Neuronal stem cell (in vitro differentiated cells): ENCODE measurements around the gene HSPB8.

Experiments
- DNase-seq: peaks from one replicate; pipeline ENCODE4 v3.0.0-alpha.2; 2013; ENCODE audit warnings: low spot score
- H2AFZ ChIP-seq: one replicate; pipeline ENCODE4 v1.6.1; 2013; ENCODE audit warnings: mild to moderate bottlenecking, low read length, inconsistent platforms
- H2AK5ac ChIP-seq: 2 replicates; pipeline ENCODE4 v1.6.1; 2013; ENCODE audit warnings: low read depth, mild to moderate bottlenecking, inconsistent platforms, low read length, moderate library complexity, mixed read lengths
- H2BK120ac ChIP-seq: 2 replicates; pipeline ENCODE4 v1.6.1; 2013; ENCODE audit warnings: low read depth, mild to moderate bottlenecking, inconsistent platforms, low read length, moderate library complexity, mixed read lengths
- H2BK12ac ChIP-seq: one replicate; pipeline ENCODE4 v1.6.1; 2013; ENCODE audit warnings: low read length, inconsistent platforms
- H2BK15ac ChIP-seq: 2 replicates; pipeline ENCODE4 v1.6.1; 2013; ENCODE audit warnings: mild to moderate bottlenecking, low read length, inconsistent platforms, mixed read lengths
- H2BK5ac ChIP-seq: one replicate; pipeline ENCODE4 v1.6.1; 2013; ENCODE audit warnings: inconsistent platforms, mild to moderate bottlenecking, low read length, moderate library complexity
- H3K14ac ChIP-seq: one replicate; pipeline ENCODE4 v1.6.1; 2013; ENCODE audit warnings: low read length, inconsistent platforms
- H3K18ac ChIP-seq: 2 replicates; pipeline ENCODE4 v1.6.1; 2013; ENCODE audit warnings: low read length, inconsistent platforms
- H3K23ac ChIP-seq: 2 replicates; pipeline ENCODE4 v1.6.1; 2013; ENCODE audit warnings: low read depth, mild to moderate bottlenecking, mixed read lengths, low read length, inconsistent platforms; ENCODE audit not compliant: poor library complexity
- H3K27ac ChIP-seq: replicated peaks from 3 replicates; pipeline ENCODE4 v1.5.1; 2013; ENCODE audit warnings: low read length, inconsistent platforms
- H3K27me3 ChIP-seq, 3 experiments: 2 replicates each; pipeline ENCODE4 v1.6.1; 2013; ENCODE audit warnings: low read length in 3 of 3, mild to moderate bottlenecking in 2 of 3, inconsistent platforms in 1 of 3, low read depth in 1 of 3, mixed read lengths in 1 of 3, moderate library complexity in 1 of 3; ENCODE audit not compliant: control insufficient read depth in 3 of 3, insufficient read depth in 3 of 3
- H3K36me3 ChIP-seq, 2 donors: replicated peaks in 1 of 2; 2 replicates each; pipeline ENCODE4 v1.6.1; 2013; ENCODE audit warnings: low read length in 2 of 2; ENCODE audit not compliant: control insufficient read depth in 2 of 2, insufficient read depth in 2 of 2
- H3K4ac ChIP-seq: 2 replicates; pipeline ENCODE4 v1.6.1; 2013; ENCODE audit warnings: inconsistent platforms, mild to moderate bottlenecking, low read length, moderate library complexity
- H3K4me1 ChIP-seq, 2 donors: 1 replicate in 1 of 2; 2 replicates in 1 of 2; pipeline ENCODE4 v1.6.1; 2013; ENCODE audit warnings: low read length in 2 of 2, low read depth in 1 of 2; ENCODE audit not compliant: control insufficient read depth in 2 of 2, insufficient read depth in 1 of 2
- H3K4me2 ChIP-seq: one replicate; pipeline ENCODE4 v1.6.1; 2013; ENCODE audit warnings: mild to moderate bottlenecking, low read length, inconsistent platforms; ENCODE audit not compliant: insufficient read depth, poor library complexity, severe bottlenecking
- H3K4me3 ChIP-seq, 2 donors: 2 replicates each; pipeline ENCODE4 v1.5.1; 2013; ENCODE audit warnings: low read length in 2 of 2, mild to moderate bottlenecking in 2 of 2, inconsistent platforms in 1 of 2, moderate library complexity in 1 of 2
- H3K79me1 ChIP-seq: one replicate; pipeline ENCODE4 v1.6.1; 2013; ENCODE audit warnings: low read depth, mild to moderate bottlenecking, inconsistent platforms, low read length, moderate library complexity
- H3K9ac ChIP-seq: one replicate; pipeline ENCODE4 v1.6.1; 2013; ENCODE audit warnings: mild to moderate bottlenecking, low read depth, low read length, inconsistent platforms; ENCODE audit not compliant: poor library complexity
- H3K9me3 ChIP-seq, 2 donors: replicated peaks in 1 of 2; 2 replicates each; pipeline versions ENCODE3 to v1.6.1; 2013; ENCODE audit warnings: low read length in 2 of 2, mild to moderate bottlenecking in 2 of 2, inconsistent platforms in 1 of 2, low read depth in 1 of 2, mixed read lengths in 1 of 2, moderate library complexity in 1 of 2; ENCODE audit not compliant: control insufficient read depth in 2 of 2, insufficient read depth in 1 of 2
- H4K8ac ChIP-seq: one replicate; pipeline ENCODE4 v1.6.1; 2013; ENCODE audit warnings: low read depth, mild to moderate bottlenecking, inconsistent platforms, low read length, moderate library complexity
- H4K91ac ChIP-seq: one replicate; pipeline ENCODE4 v1.6.1; 2013; ENCODE audit warnings: low read length, low read depth, mild to moderate bottlenecking, inconsistent platforms; ENCODE audit not compliant: poor library complexity
- WGBS, 2 donors: extraction: QIAGEN DNeasy Blood & Tissue Kit; methylation state at CpG; one replicate each; pipeline ENCODE4 v1.1.7; 2013; ENCODE audit warnings: missing lambda C conversion rate in 2 of 2, mixed read lengths in 1 of 2; ENCODE audit not compliant: insufficient read length in 2 of 2, insufficient replicate concordance in 1 of 2; ENCODE audit errors: extremely low coverage in 2 of 2; 5-methylcytosine and 5-hydroxymethylcytosine counted together

The HSPB8 gene

GRCh38 chr12:119147847-119148448 is 30.8 kb upstream of the HSPB8 start:
- no peak overlapping the region for H2AFZ ChIP-seq
- no peak overlapping the region for H2BK5ac ChIP-seq
- peaks cover 0 to 4% of the 10 kb centered on the region in 2 donors for H3K4me1 ChIP-seq
- no peak overlapping the region for H4K91ac ChIP-seq
- no peak overlapping the region for H3K4me2 ChIP-seq
- no peak overlapping the region for H3K18ac ChIP-seq
- no peaks in the 10 kb centered on the region for H3K79me1 ChIP-seq
- no peak overlapping the region for H3K9ac ChIP-seq
- H4K8ac ChIP-seq = no peak overlapping the region
- peaks cover 0 to 5% of the 10 kb centered on the region in 2 donors for H3K9me3 ChIP-seq
- no peaks in the 10 kb centered on the region for H3K27me3 ChIP-seq
- H2AK5ac ChIP-seq = no peak overlapping the region
- no peak overlapping the region for H3K23ac ChIP-seq
- no peak for DNase-seq
- no peak overlapping the region for H2BK15ac ChIP-seq
- no peaks in the 10 kb centered on the region for H3K36me3 ChIP-seq
- H2BK120ac ChIP-seq = no peak overlapping the region
- no peak overlapping the region for H3K4me3 ChIP-seq
- no peak overlapping the region for H3K4ac ChIP-seq
- no peak overlapping the region for H2BK12ac ChIP-seq
- H3K14ac ChIP-seq = no peak overlapping the region
- WGBS, 2 donors = no CpG with 5 or more reads among the region's 2 CpGs
- no peak overlapping the region for H3K27ac ChIP-seq

- Histone ChIP-seq H3K36me3 (no peaks in the 10 kb centered on the region), H3K27me3 (no peaks in the 10 kb centered on the region), H3K4me2 (no peak overlapping the region), H3K9me3 (peaks cover 0 to 5% of the 10 kb centered on the region in 2 donors), H3K18ac (no peak overlapping the region), H3K9ac (no peak overlapping the region), H2BK120ac (no peak overlapping the region), H3K4me1 (peaks cover 0 to 9% of the 10 kb centered on the region in 2 donors), H3K79me1 (no peaks in the 10 kb centered on the region), H2BK12ac (no peak overlapping the region), H3K4me3 (no peak overlapping the region), H2BK5ac (no peak overlapping the region), H3K27ac (no peak overlapping the region), H3K4ac (no peak overlapping the region), H4K8ac (no peak overlapping the region), H2AFZ (no peak overlapping the region), H4K91ac (no peak overlapping the region), H2AK5ac (no peak overlapping the region), H2BK15ac (no peak overlapping the region), H3K14ac (no peak overlapping the region), H3K23ac (no peak overlapping the region)
- no peak for DNase-seq
- no CpG with 5 or more reads among the region's 7 CpGs for WGBS, 2 donors
Observed at GRCh38 chr12:119149270-119149669, 29.5 kb upstream of the HSPB8 start.

- Histone ChIP-seq H4K91ac (no peak overlapping the region), H3K9me3 (peaks cover 0 to 5% of the 10 kb centered on the region in 2 donors), H2BK5ac (no peak overlapping the region), H3K23ac (no peak overlapping the region), H3K4me3 (no peak overlapping the region), H2BK15ac (no peak overlapping the region), H2AFZ (no peak overlapping the region), H2BK12ac (no peak overlapping the region), H3K4me1 (peaks cover 0 to 5% of the 10 kb centered on the region in 2 donors), H3K18ac (no peak overlapping the region), H3K14ac (no peak overlapping the region), H4K8ac (no peak overlapping the region), H3K36me3 (no peaks in the 10 kb centered on the region), H3K27ac (no peak overlapping the region), H2BK120ac (no peak overlapping the region), H3K4me2 (no peak overlapping the region), H3K4ac (no peak overlapping the region), H3K9ac (no peak overlapping the region), H3K79me1 (no peaks in the 10 kb centered on the region), H2AK5ac (no peak overlapping the region), H3K27me3 (no peaks in the 10 kb centered on the region)
- no CpG with 5 or more reads among the region's 1 CpG for WGBS, 2 donors
- no peak for DNase-seq
Observed at GRCh38 chr12:119151445-119152026, 27.2 kb upstream of the HSPB8 start.

GRCh38 chr12:119153477-119154434 is 25.0 kb upstream of the HSPB8 start:
- Histone ChIP-seq H2BK5ac (peak overlapping the region; percentile 19), H3K4me2 (peak overlapping the region; percentile 95), H3K18ac (peak overlapping the region; percentile 89), H3K9ac (peak overlapping the region; percentile 73), H3K36me3 (no peaks in the 10 kb centered on the region), H3K9me3 (peaks cover 0 to 5% of the 10 kb centered on the region in 2 donors), H3K79me1 (no peaks in the 10 kb centered on the region), H3K14ac (peak overlapping the region; percentile 71), H3K27me3 (no peaks in the 10 kb centered on the region), H2AK5ac (peak overlapping the region; percentile 85), H3K23ac (peak overlapping the region; percentile 48), H4K91ac (peak overlapping the region; percentile 1), H2BK15ac (peak overlapping the region; percentile 79), H2BK12ac (peak overlapping the region; percentile 80), H3K4ac (no peak overlapping the region), H3K27ac (peak overlapping the region; percentile 49), H2BK120ac (no peak overlapping the region), H3K4me1 (peaks cover 0 to 5% of the 10 kb centered on the region in 2 donors), H3K4me3 (peak overlapping the region in 1 of 2 donors; percentile 79), H4K8ac (peak overlapping the region; percentile 19), H2AFZ (peak overlapping the region; percentile 29)
- no CpG with 5 or more reads among the region's 49 CpGs for WGBS, 2 donors
- DNase-seq = peak; percentile 87
